WTC11 (cell line): ENCODE data around the gene EMC10.

Source experiments
- CREB1 ChIP-seq: sonication (generic); formaldehyde crosslinking; IDR thresholded peaks from 2 replicates; pipeline ENCODE4 v1.8.0; 2023; ENCODE audit warnings: mild to moderate bottlenecking, missing genetic modification reagents
- ESRRA ChIP-seq: sonication (generic); formaldehyde crosslinking; IDR thresholded peaks from 2 replicates; pipeline ENCODE4 v1.8.1; 2022; ENCODE audit warnings: mild to moderate bottlenecking, missing genetic modification reagents, borderline replicate concordance
- GABPB1 ChIP-seq: sonication (generic); formaldehyde crosslinking; IDR thresholded peaks from 2 replicates; pipeline ENCODE4 v1.8.1; 2023; ENCODE audit warnings: mild to moderate bottlenecking, missing genetic modification reagents
- IRF2 ChIP-seq: sonication (generic); formaldehyde crosslinking; IDR thresholded peaks from 2 replicates; pipeline ENCODE4 v1.8.0; 2022; ENCODE audit warnings: low read depth, missing genetic modification reagents, borderline replicate concordance
- MLX ChIP-seq: sonication (generic); formaldehyde crosslinking; IDR thresholded peaks from 2 replicates; pipeline ENCODE4 v1.8.1; 2023; ENCODE audit warnings: mild to moderate bottlenecking, missing genetic modification reagents, moderate library complexity
- MXD4 ChIP-seq: fragments of 250-450 bp; sonication (Bioruptor Pico); IDR thresholded peaks from 2 replicates; pipeline ENCODE4 v1.8.0; 2021; ENCODE audit warnings: mild to moderate bottlenecking, moderate library complexity, borderline replicate concordance
- NFYB ChIP-seq: sonication (generic); formaldehyde crosslinking; conservative IDR thresholded peaks from 2 replicates; pipeline ENCODE4 v1.8.0; 2022; ENCODE audit warnings: low read depth, missing genetic modification reagents
- NR3C1 ChIP-seq: sonication (generic); formaldehyde crosslinking; conservative IDR thresholded peaks from 2 replicates; pipeline ENCODE4 v1.8.1; 2023; ENCODE audit warnings: low read depth, mild to moderate bottlenecking, missing genetic modification reagents
- SMAD3 ChIP-seq: sonication (generic); formaldehyde crosslinking; IDR thresholded peaks from 2 replicates; pipeline ENCODE4 v1.8.0; 2022; ENCODE audit warnings: missing genetic modification reagents, mild to moderate bottlenecking, borderline replicate concordance
- TCF7 ChIP-seq: sonication (generic); formaldehyde crosslinking; IDR thresholded peaks from 2 replicates; pipeline ENCODE4 v1.8.0; 2022; ENCODE audit warnings: mild to moderate bottlenecking, low read depth, missing genetic modification reagents, moderate library complexity
- TF ChIP-seq, protein P1 (sequence below): fragments of 200-600 bp; IDR thresholded peaks from 2 replicates; pipeline ENCODE4 v1.8.0; 2022; ENCODE audit warnings: antibody characterized with exemption
- TF ChIP-seq, protein P2 (sequence below): sonication (generic); formaldehyde crosslinking; IDR thresholded peaks from 2 replicates; pipeline ENCODE4 v1.8.1; 2022; ENCODE audit warnings: low read depth, missing genetic modification reagents, borderline replicate concordance

- TF ChIP-seq, protein P1, sequence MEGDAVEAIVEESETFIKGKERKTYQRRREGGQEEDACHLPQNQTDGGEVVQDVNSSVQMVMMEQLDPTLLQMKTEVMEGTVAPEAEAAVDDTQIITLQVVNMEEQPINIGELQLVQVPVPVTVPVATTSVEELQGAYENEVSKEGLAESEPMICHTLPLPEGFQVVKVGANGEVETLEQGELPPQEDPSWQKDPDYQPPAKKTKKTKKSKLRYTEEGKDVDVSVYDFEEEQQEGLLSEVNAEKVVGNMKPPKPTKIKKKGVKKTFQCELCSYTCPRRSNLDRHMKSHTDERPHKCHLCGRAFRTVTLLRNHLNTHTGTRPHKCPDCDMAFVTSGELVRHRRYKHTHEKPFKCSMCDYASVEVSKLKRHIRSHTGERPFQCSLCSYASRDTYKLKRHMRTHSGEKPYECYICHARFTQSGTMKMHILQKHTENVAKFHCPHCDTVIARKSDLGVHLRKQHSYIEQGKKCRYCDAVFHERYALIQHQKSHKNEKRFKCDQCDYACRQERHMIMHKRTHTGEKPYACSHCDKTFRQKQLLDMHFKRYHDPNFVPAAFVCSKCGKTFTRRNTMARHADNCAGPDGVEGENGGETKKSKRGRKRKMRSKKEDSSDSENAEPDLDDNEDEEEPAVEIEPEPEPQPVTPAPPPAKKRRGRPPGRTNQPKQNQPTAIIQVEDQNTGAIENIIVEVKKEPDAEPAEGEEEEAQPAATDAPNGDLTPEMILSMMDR = no peak
- TF ChIP-seq MXD4 (CRISPR knock-in tag) = no peak
- no peak for TF ChIP-seq ESRRA (CRISPR knock-in tag)
- TF ChIP-seq, protein P2, sequence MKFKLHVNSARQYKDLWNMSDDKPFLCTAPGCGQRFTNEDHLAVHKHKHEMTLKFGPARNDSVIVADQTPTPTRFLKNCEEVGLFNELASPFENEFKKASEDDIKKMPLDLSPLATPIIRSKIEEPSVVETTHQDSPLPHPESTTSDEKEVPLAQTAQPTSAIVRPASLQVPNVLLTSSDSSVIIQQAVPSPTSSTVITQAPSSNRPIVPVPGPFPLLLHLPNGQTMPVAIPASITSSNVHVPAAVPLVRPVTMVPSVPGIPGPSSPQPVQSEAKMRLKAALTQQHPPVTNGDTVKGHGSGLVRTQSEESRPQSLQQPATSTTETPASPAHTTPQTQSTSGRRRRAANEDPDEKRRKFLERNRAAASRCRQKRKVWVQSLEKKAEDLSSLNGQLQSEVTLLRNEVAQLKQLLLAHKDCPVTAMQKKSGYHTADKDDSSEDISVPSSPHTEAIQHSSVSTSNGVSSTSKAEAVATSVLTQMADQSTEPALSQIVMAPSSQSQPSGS (CRISPR knock-in tag) = no peak
- no peak for TF ChIP-seq MLX (CRISPR knock-in tag)
- TF ChIP-seq TCF7 (CRISPR knock-in tag) = no peak
- no peak for TF ChIP-seq IRF2 (CRISPR knock-in tag)
- TF ChIP-seq NR3C1 (CRISPR knock-in tag) = no peak
- no peak for TF ChIP-seq GABPB1 (CRISPR knock-in tag)
- no peak for TF ChIP-seq CREB1 (CRISPR knock-in tag)
- no peak for TF ChIP-seq NFYB (CRISPR knock-in tag)
- no peak for TF ChIP-seq SMAD3
Observed at GRCh38 chr19:50449236-50449899, 26.9 kb upstream of the EMC10 start.
